Muscle of arm (tissue), 12 donors: ENCODE results near the gene HAT1. TPM values are rescaled to one million over a fixed set of nuclear protein-coding genes. Genes with fewer than 3 reads are reported as not detected.
A peak's percentile ranks its signal among the peaks of the same experiment; 100 is the strongest.

Experiments used
- DNase-seq: peaks from one replicate; pipeline ENCODE4 v3.0.0-alpha.2; 2013
- polyA plus RNA-seq, 12 donors: library from polyadenylated mRNA; unstranded; fragments of 120-200 nt; gene quantifications; one replicate each; pipeline ENCODE4 v1.2.1, GENCODE V29; 2013; ENCODE audit not compliant: insufficient read length in 12 of 12

The HAT1 gene
- polyA plus RNA-seq, 12 donors, result 33.5 to 50.3 (median 44.0) TPM; not detected in 1

- no peak for DNase-seq
Observed at GRCh38 chr2:172021074-172021931, 99.0 kb downstream of the HAT1 start.

GRCh38 chr2:172021955-172022354 is 99.7 kb downstream of the HAT1 start:
- no peak for DNase-seq

- peak; percentile 40 for DNase-seq
Observed at GRCh38 chr2:172031536-172031935, 109.3 kb downstream of the HAT1 start.

Other genes starting within 250 kb of the HAT1 start
- 1,000 to 10,000 TPM in 1 of 12 donors, 100 to 1,000 TPM in 10, 10 to 100 TPM in 1; 94.1 to 1,008 (median 114) TPM for gene DYNC1I2, start 235.0 kb upstream of the HAT1 start, polyA plus RNA-seq
- 10 to 100 TPM in 10 of 12 donors, 1 to 10 TPM in 1, not detected in 1; 9.4 to 34.7 (median 24.7) TPM for gene SLC25A12, start 28.2 kb upstream of the HAT1 start, polyA plus RNA-seq
- gene METAP1D, start 77.5 kb downstream of the HAT1 start, polyA plus RNA-seq, result 10 to 100 TPM in 8 of 12 donors, 1 to 10 TPM in 3, not detected in 1; 7.8 to 31.3 (median 12.9) TPM
- 1 to 10 TPM in 1 of 12 donors, under 1 TPM in 8, not detected in 3; 0.10 to 1.3 (median 0.22) TPM for gene DLX1, start 163.0 kb downstream of the HAT1 start, polyA plus RNA-seq
- gene DLX2, start 180.4 kb downstream of the HAT1 start, polyA plus RNA-seq, result under 1 TPM in 7 of 12 donors, not detected in 5; 0.08 to 0.69 (median 0.12) TPM